Nephron (organoid): ENCODE data around the gene CCR5AS.

Experiments
- H3K27ac Mint-ChIP-seq, 3 experiments: 2 replicates each; pipeline ENCODE4 v1.8.0; 2020; ENCODE audit warnings: mixed read lengths in 3 of 3, mild to moderate bottlenecking in 2 of 3, moderate library complexity in 1 of 3
- H3K27me3 Mint-ChIP-seq: 2 replicates; pipeline ENCODE4 v1.8.0; 2021; ENCODE audit warnings: low read depth, mild to moderate bottlenecking, moderate library complexity, mixed read lengths
- H3K36me3 Mint-ChIP-seq: 2 replicates; pipeline ENCODE4 v1.8.0; 2020; ENCODE audit warnings: low read depth, mixed read lengths
- H3K4me1 Mint-ChIP-seq: 2 replicates; pipeline ENCODE4 v1.8.0; 2020; ENCODE audit warnings: mixed read lengths
- H3K4me3 Mint-ChIP-seq, 3 experiments: 2 replicates each; pipeline ENCODE4 v1.8.0; 2020; ENCODE audit warnings: mild to moderate bottlenecking in 3 of 3, mixed read lengths in 3 of 3, moderate library complexity in 2 of 3
- H3K9me3 Mint-ChIP-seq: 2 replicates; pipeline ENCODE4 v1.8.0; 2020; ENCODE audit warnings: mixed read lengths
- TF ChIP-seq, protein P1 (sequence below), 3 experiments: fragments of 200-600 bp; sonication (generic); IDR thresholded peaks; one replicate each; pipeline ENCODE4 v1.5.0; 2021; ENCODE audit warnings: antibody characterized with exemption in 3 of 3; ENCODE audit not compliant: unreplicated experiment in 3 of 3

CCR5AS gene

DNA sequence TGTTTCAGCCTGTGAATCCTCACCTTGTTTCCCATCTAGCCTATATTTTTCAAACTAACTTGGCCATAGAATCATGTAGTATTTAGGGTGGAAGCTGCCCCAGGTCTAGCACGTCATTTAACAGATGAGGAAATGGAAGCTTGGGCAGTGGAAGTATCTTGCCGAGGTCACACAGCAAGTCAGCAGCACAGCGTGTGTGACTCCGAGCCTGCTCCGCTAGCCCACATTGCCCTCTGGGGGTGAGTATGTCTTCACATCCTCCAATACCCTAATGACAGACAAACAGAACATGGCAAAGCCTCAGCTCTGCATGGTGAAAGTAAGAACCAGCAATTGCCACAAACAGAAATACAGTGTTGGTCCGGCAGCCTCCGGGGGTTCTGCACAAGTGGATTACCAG, 38.3 kb downstream of the CCR5AS start:
- TF ChIP-seq, protein P1, sequence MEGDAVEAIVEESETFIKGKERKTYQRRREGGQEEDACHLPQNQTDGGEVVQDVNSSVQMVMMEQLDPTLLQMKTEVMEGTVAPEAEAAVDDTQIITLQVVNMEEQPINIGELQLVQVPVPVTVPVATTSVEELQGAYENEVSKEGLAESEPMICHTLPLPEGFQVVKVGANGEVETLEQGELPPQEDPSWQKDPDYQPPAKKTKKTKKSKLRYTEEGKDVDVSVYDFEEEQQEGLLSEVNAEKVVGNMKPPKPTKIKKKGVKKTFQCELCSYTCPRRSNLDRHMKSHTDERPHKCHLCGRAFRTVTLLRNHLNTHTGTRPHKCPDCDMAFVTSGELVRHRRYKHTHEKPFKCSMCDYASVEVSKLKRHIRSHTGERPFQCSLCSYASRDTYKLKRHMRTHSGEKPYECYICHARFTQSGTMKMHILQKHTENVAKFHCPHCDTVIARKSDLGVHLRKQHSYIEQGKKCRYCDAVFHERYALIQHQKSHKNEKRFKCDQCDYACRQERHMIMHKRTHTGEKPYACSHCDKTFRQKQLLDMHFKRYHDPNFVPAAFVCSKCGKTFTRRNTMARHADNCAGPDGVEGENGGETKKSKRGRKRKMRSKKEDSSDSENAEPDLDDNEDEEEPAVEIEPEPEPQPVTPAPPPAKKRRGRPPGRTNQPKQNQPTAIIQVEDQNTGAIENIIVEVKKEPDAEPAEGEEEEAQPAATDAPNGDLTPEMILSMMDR (IDR thresholded peaks at IDR 0.05; ENCODE audit: unreplicated experiment in 3 of 3): no peak
- no peaks in the 10 kb centered on the region for H3K9me3 Mint-ChIP-seq
- H3K4me1 Mint-ChIP-seq: peaks cover 5% of the 10 kb centered on the region
- H3K36me3 Mint-ChIP-seq: no peaks in the 10 kb centered on the region
- H3K4me3 Mint-ChIP-seq: no peak overlapping the region
- H3K27me3 Mint-ChIP-seq: peaks cover 29% of the 10 kb centered on the region
- H3K27ac Mint-ChIP-seq: no peak overlapping the region

DNA sequence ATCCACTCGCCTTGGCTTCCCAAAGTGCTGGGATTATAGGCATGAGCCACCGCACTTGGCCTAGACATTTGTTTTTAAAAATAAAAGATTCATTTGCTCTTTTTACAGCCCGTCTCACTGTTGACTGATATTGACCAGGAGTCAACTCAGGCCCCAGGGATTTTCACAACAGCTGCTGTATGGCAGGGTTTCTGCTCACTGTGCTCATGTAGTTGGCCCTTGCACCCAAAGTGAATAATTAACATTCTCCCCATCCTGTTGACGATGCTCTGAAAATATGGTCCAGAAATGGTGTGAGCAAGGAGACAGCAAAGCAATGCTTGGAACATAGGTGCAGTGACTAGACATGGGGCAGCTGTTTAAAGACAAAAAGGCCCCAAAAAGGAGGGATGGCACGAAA, 39.1 kb downstream of the CCR5AS start:
- H3K4me3 Mint-ChIP-seq: no peak overlapping the region
- peaks cover 5% of the 10 kb centered on the region for H3K4me1 Mint-ChIP-seq
- no peak overlapping the region for H3K27ac Mint-ChIP-seq
- peaks cover 22% of the 10 kb centered on the region for H3K27me3 Mint-ChIP-seq
- H3K36me3 Mint-ChIP-seq: no peaks in the 10 kb centered on the region
- TF ChIP-seq, protein P1 (IDR thresholded peaks at IDR 0.05; ENCODE audit: unreplicated experiment in 3 of 3): no peak
- no peaks in the 10 kb centered on the region for H3K9me3 Mint-ChIP-seq

DNA sequence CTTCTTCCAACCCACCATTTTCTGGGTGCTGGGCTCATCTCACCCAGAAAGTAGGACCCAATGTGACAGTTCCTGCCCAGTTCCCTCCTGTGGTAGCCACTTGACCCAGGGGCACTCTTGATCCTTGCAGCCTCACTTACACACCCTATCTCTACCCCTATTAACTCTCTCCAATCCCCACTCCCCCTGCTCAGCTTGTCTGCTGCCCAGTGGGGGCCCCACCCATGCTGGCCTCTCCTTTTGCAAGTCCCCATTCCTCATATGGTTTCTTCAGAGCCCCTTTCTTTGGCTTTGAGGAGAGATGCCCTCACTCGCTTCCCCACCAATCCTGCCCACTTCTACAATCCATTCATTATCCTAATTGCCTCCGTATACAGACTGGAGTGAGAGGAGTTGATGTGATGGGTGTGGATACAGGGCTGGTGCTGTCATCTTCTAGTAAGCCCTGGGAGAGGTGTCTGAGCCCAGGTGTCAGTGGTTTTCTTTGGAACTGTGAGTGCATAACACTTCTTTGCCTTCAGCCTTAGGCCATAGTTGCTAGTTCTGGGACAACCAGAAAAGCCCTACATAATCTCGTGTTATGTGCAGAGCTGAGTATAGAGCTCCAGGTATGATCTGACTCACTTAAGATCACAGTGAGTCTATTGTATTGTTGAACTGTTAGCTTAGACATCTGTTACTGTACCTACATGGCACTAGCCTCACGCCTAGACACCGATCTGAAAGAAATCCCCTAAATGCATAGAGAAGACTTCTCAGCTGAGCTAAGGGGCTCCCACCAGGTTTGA, 40.9 kb downstream of the CCR5AS start:
- Mint-ChIP-seq H3K36me3 (no peaks in the 10 kb centered on the region), H3K27ac (no peak overlapping the region), H3K4me3 (no peak overlapping the region), H3K27me3 (peaks cover 30% of the 10 kb centered on the region), H3K9me3 (no peaks in the 10 kb centered on the region), H3K4me1 (peaks cover 5% of the 10 kb centered on the region)
- TF ChIP-seq, protein P1 (IDR thresholded peaks at IDR 0.05; ENCODE audit: unreplicated experiment in 3 of 3): no peak

DNA sequence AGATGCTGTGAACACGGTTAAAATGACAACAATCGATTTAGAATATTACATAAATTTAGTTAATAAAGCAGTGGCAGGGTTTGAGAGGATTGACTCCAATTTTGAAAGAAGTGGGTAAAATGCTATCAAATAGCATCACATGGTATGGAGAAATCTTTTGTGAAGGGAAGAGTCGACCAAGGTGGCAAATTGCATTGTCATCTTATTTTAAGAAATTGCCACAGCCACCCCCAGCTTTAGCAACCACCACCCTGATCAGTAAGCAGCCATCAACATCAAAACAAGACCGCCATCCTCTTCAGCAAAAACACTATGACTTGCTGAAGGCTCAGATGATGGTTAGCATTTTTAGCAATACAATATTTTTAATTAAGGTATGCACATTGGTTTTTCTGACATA, 41.8 kb downstream of the CCR5AS start:
- no peaks in the 10 kb centered on the region for H3K36me3 Mint-ChIP-seq

DNA sequence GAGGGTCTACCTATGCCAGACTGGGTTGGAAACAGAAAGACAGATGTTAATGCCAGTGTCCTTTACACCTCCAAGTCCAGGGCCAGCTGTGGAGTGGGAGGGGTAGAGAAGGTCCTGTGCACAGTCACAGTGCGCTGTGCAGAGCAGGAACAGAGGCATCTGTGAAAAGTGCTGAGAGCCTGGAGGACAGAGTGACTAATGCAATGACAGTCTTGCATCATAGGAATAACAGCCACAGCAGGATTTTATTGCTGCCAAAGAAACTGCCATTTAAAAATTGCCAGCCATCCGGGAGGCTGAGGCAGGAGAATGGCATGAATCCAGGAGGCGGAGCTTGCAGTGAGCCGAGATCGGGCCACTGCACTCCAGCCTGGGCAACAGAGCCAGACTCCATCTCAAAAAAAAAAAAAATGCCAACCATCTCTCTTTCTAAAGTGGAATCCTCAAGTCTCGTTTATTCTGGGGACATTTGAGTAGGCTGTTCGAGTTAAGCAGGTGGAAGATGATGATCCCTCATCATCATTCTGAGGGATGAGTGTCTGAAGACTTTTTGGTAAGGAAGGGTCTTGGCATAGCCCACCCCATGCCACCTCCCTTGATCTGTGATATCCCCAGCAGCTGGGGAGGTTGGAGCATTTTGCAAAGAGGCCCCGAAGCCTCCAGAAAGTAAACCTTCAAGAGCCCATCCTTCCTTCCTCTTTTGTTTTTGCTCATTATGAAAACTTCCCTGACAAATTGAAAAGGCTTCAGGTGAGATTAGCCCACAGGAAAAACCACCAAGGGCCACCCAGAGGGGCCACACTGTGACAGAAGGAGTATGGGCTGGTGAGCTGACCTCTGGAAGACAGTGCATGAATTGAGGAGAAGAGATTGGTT, 45.2 kb downstream of the CCR5AS start:
- Mint-ChIP-seq H3K27me3 (peaks cover 41% of the 10 kb centered on the region), H3K9me3 (no peaks in the 10 kb centered on the region), H3K4me1 (no peaks in the 10 kb centered on the region), H3K27ac (no peak overlapping the region), H3K4me3 (no peak overlapping the region), H3K36me3 (no peaks in the 10 kb centered on the region)
- TF ChIP-seq, protein P1 (IDR thresholded peaks at IDR 0.05; ENCODE audit: unreplicated experiment in 3 of 3): no peak

More for the DNA sequence above, 41.8 kb downstream of the CCR5AS start:
- Mint-ChIP-seq H3K27me3 (peaks cover 29% of the 10 kb centered on the region), H3K4me3 (no peak overlapping the region), H3K9me3 (no peaks in the 10 kb centered on the region), H3K27ac (no peak overlapping the region), H3K4me1 (no peaks in the 10 kb centered on the region)
- TF ChIP-seq, protein P1 (IDR thresholded peaks at IDR 0.05; ENCODE audit: unreplicated experiment in 3 of 3): no peak
